Mammary epithelial cell (primary cell): ENCODE results near the gene MAP4K3.

Source experiments
- EZH2 ChIP-seq: IDR thresholded peaks from 2 replicates; pipeline ENCODE4 v1.6.1; 2012; ENCODE audit warnings: low read length, inconsistent platforms, borderline replicate concordance
- TF ChIP-seq, protein P1 (sequence below), 2 donors: IDR thresholded peaks in 1 of 2; conservative IDR thresholded peaks in 1 of 2; 2 replicates each; pipeline ENCODE4 v1.5.1; 2011 to 2012; ENCODE audit warnings: inconsistent platforms in 2 of 2, low read length in 2 of 2, mild to moderate bottlenecking in 2 of 2, control low read depth in 1 of 2, low read depth in 1 of 2; ENCODE audit not compliant: insufficient read depth in 1 of 2; ENCODE audit errors: extremely low read depth in 1 of 2

DNA sequence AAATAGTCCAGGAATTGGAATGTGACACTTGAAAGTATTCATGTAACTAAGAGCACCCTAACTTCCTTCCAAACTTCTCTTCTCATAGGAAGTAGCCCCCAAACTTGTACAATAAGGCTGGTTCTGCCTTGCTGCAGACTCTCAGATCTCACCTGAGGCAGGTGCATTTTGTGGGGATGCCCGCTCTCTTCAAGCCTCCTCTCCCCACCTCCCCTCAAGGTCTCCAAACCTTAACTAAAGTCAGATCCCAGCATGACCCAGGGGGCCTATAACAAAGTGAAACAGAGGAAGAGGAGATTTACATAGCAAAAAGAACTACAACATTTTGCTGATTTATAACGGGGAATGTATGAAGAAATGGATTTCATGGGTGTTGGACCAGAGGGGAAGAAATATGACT, 216.9 kb downstream of the MAP4K3 start:
- TF ChIP-seq, protein P1, sequence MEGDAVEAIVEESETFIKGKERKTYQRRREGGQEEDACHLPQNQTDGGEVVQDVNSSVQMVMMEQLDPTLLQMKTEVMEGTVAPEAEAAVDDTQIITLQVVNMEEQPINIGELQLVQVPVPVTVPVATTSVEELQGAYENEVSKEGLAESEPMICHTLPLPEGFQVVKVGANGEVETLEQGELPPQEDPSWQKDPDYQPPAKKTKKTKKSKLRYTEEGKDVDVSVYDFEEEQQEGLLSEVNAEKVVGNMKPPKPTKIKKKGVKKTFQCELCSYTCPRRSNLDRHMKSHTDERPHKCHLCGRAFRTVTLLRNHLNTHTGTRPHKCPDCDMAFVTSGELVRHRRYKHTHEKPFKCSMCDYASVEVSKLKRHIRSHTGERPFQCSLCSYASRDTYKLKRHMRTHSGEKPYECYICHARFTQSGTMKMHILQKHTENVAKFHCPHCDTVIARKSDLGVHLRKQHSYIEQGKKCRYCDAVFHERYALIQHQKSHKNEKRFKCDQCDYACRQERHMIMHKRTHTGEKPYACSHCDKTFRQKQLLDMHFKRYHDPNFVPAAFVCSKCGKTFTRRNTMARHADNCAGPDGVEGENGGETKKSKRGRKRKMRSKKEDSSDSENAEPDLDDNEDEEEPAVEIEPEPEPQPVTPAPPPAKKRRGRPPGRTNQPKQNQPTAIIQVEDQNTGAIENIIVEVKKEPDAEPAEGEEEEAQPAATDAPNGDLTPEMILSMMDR (conservative IDR thresholded peaks at IDR 0.05 in 1 of 2, IDR thresholded peaks at IDR 0.05 in 1 of 2; ENCODE audit: extremely low read depth in 1 of 2, insufficient read depth in 1 of 2, low read depth in 1 of 2, low read length in 2 of 2): no peak
- no peak for TF ChIP-seq EZH2
